Motor neuron (in vitro differentiated cells): Measurements from ENCODE around the gene SLC6A16. TPM values are rescaled to one million over a fixed set of nuclear protein-coding genes. Genes with fewer than 3 reads are reported as not detected.
"Not testable (repeated sequence)": the region's sequence is repeated elsewhere in the genome, so short reads cannot be mapped to it uniquely, and the experiment has no call there.

Source experiments
- ATAC-seq, 8 experiments: fragments of 200-7000 bp; cut with Tn5 transposase; replicated peaks in 6 of 8; 2 replicates each; pipeline ENCODE4 v1.8.0; 2021; ENCODE audit warnings: mild to moderate bottlenecking in 8 of 8, moderate library complexity in 8 of 8
- H3K27ac ChIP-seq, 2 donors: fragments of 250-450 bp; sonication (Bioruptor Pico); 2 replicates each; pipeline ENCODE4 v1.9.0; 2021; ENCODE audit warnings: antibody characterized with exemption in 2 of 2, mild to moderate bottlenecking in 2 of 2, moderate library complexity in 1 of 2
- H3K4me1 ChIP-seq, 2 donors: fragments of 250-450 bp; sonication (Bioruptor Pico); replicated peaks in 1 of 2; 2 replicates each; pipeline ENCODE4 v1.6.1; 2021; ENCODE audit warnings: antibody characterized with exemption in 2 of 2, mild to moderate bottlenecking in 2 of 2, moderate library complexity in 1 of 2
- H3K4me3 ChIP-seq, 5 donors: fragments of 250-450 bp; sonication (Bioruptor Pico); 2 replicates each; pipeline ENCODE4 v1.9.0; 2021; ENCODE audit warnings: antibody characterized with exemption in 5 of 5, mild to moderate bottlenecking in 5 of 5, moderate library complexity in 4 of 5
- WGBS, 10 experiments: fragments of 450-650 bp; shearing (Covaris generic); methylation state at CpG; one replicate each; pipeline ENCODE4 v1.0.0; 2022; 5-methylcytosine and 5-hydroxymethylcytosine counted together
- in situ Hi-C, 9 experiments: fragments of 400-800 bp; cut with MboI; loops; one replicate each; pipeline ENCODE4 v1.15.0; 2021; ENCODE audit warnings: low sequenced_read_pairs in 9 of 9, low pct_unique_long_range_greater_than_20kb in 2 of 9; ENCODE audit not compliant: unreplicated experiment in 9 of 9
- total RNA-seq, 8 experiments: library from RNA; unstranded; fragments of 300-600 nt; gene quantifications; 2 replicates each; pipeline versions ENCODE4 v1.2.3 to v1.2.4, GENCODE V29; 2022

The SLC6A16 gene
- total RNA-seq, 8 experiments from 2014 or later: 0.51 to 2.4 (median 1.1) TPM

DNA sequence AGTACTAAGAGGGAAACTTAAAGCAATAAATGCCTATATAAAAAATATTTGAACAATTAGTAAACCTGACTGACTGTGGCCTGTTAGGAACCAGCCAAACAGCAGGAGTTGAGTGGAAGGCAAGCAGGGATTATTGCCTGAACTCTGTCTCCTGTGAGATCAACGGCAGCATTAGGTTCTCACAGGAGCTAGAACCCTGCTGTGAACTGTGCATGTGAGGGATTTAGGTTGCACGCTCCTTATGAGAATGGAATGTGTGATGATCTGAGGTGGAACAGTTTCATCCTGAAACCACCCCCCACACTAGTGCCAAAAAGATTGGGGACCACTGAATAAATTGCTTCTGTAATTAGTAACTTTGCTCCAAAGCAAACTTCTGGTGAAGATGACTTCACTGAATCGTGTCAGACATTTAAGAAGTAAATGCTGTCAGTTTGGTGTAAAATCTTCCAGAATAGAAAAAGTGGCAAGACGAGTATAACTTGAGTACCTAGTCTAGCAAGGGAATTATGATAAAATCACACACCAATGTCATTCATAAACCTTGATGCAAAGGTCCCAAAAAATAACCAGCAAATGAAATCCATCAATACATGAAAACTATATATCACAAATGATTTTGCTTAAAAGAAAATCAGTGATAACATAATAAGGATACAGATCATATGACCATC lies 53.8 kb downstream of the SLC6A16 start:
- Histone ChIP-seq H3K4me3 (no peak overlapping the region), H3K4me1 (no peaks in the 10 kb centered on the region), H3K27ac (no peak overlapping the region)
- 13 to 90% (median 64%) methylated on average over 2 to 4 of the region's 4 CpGs for WGBS, 10 experiments
- no peak for ATAC-seq
- in situ Hi-C loops: no loop called here

DNA sequence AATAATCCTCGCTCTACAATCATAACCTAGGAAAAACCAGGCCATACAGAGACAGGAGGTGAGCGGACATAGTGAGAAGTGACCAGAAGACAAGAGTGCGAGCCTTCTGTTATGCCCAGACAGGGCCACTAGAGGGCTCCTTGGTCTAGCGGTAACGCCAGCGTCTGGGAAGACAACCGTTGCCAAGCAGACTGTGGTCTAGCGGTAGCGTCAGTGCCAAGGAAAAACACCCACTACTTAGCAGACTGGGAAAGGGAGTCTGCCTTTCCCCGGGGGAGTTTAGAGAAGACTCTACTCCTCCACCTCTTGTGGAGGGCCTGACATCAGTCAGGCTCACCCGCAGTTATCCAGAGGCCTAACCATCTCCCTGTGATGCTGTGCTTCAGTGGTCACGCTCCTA lies 58.6 kb downstream of the SLC6A16 start:
- ATAC-seq, H3K4me1 ChIP-seq, H3K4me3 ChIP-seq, in situ Hi-C loops, H3K27ac ChIP-seq: not testable (repeated sequence)
- WGBS, 10 experiments: 14 to 65% (median 33%) methylated on average over 1 to 8 of the region's 12 CpGs; no CpG with 5 or more reads in 3 of the 10 experiments

DNA sequence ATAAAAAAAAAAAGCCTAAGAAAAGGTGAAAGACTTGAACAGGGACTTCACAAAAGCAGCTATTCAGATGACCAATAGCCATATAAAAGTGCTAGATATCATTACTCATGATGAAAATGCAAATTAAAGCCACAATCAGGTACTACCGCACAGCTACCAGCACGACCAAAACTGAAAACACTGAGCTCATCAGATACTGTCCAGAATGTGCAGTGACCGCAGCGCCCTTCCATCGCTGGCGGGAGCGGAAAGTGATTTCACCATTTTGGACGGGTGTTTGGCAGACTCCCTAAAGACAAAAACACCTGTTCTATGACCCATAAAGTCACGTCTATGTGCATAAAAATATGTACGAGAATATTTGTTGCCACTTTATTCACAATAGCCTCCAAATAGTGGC lies 60.7 kb downstream of the SLC6A16 start:
- ATAC-seq: no peak
- H3K4me1 ChIP-seq: no peaks in the 10 kb centered on the region
- H3K4me3 ChIP-seq: no peak overlapping the region
- H3K27ac ChIP-seq: no peak overlapping the region
- in situ Hi-C loops: no loop called here
- 58 to 93% (median 83%) methylated on average over 2 to 10 of the region's 10 CpGs for WGBS, 10 experiments

DNA sequence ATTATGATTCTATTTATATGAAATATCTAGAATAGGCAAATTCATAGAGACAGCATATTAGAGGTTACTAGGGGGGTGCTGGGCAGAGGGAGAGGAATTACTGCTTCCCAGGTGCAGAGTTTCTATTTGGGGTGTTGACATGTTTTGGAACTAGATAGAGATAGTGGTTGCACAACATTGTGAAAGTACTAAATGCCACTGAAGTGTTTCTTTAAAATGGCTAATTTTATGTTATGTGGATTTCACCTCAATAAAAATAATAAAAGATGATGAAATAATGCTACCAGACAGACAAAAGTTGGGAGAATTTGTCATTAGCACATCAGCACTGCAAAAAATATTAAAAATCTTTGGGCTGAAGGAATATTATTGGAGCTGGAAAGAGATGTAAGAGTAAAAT lies 63.4 kb downstream of the SLC6A16 start:
- Histone ChIP-seq H3K4me1 (no peaks in the 10 kb centered on the region), H3K4me3 (no peak overlapping the region), H3K27ac (no peak overlapping the region)
- no peak for ATAC-seq
- in situ Hi-C loops: no loop called here

DNA sequence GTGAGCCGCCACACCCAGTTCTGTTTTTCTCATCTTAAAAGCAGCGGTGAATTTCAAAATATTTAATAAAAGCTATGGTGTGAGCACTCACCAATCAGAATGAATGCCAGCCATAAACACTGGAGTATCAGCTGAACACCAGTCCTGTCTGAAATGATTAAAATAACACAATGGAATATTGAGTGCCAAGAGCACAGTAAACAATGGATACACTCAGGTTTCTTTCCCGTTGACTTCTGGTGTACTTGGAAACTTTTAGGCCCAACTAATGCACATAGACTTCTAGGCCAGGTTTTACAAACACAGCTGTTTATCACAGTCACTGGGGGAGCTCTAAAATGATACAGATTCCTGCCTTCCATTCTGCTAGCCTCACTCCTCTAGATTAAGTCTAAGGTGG lies 68.3 kb downstream of the SLC6A16 start:
- no peaks in the 10 kb centered on the region for H3K4me1 ChIP-seq
- in situ Hi-C loops: no loop called here
- no peak overlapping the region for H3K27ac ChIP-seq
- whole genome bisulfite sequencing, 10 experiments: 14 to 93% (median 75%) methylated on average over 1 to 3 of the region's 3 CpGs; no CpG with 5 or more reads in 2 of the 10 experiments
- no peak for ATAC-seq
- H3K4me3 ChIP-seq: no peak overlapping the region

DNA sequence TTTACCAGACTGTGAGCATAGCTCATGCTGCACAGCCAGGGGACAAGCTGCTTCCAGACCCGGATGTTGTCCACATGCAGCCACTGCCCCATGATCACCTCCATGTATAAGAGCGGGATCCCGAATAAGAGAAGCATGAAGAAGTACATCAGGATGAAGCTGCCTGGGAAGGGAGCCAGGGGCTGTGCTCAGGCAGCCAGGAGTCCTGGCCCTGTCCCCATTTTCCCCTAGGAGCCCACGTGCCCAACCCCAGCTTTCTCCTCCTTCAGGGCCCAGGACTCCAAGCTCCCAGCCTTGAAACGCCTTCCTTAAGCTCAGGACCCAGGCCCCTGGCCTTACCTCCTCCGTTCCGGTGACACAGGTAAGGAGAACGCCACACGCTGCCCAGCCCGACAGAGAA lies 69.3 kb downstream of the SLC6A16 start:
- H3K4me1 ChIP-seq: no peaks in the 10 kb centered on the region
- no peak overlapping the region for H3K4me3 ChIP-seq
- WGBS, 10 experiments: 0 to 90% (median 68%) methylated on average over 1 to 5 of the region's 10 CpGs; no CpG with 5 or more reads in 4 of the 10 experiments
- ATAC-seq: no peak
- H3K27ac ChIP-seq: no peak overlapping the region
- in situ Hi-C loops: no loop called here

DNA sequence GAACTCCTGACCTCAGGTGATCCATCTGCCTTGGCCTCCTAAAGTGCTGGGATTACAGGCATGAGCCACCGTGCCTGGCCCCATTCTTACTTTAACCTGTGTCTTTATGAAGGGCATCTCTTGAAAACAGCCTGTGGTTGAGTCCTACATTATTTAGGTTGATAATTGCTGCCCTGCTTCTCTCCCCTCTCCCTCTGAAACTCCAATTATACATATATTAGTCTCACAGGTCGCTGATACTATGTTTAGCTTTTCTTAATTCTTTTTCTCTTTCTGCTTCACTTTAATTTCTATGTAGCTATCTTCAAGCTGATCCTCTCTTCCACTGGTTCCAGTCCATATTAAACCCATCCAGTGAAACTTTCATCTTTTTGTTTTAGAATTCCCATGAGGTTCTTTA lies 75.1 kb downstream of the SLC6A16 start:
- H3K27ac ChIP-seq: no peak overlapping the region
- H3K4me1 ChIP-seq: no peaks in the 10 kb centered on the region
- in situ Hi-C loops: no loop called here
- no peak for ATAC-seq
- H3K4me3 ChIP-seq: no peak overlapping the region
- WGBS, 10 experiments: 0 to 71% (median 50%) methylated on average over 1 to 2 of the region's 2 CpGs; no CpG with 5 or more reads in 1 of the 10 experiments

DNA sequence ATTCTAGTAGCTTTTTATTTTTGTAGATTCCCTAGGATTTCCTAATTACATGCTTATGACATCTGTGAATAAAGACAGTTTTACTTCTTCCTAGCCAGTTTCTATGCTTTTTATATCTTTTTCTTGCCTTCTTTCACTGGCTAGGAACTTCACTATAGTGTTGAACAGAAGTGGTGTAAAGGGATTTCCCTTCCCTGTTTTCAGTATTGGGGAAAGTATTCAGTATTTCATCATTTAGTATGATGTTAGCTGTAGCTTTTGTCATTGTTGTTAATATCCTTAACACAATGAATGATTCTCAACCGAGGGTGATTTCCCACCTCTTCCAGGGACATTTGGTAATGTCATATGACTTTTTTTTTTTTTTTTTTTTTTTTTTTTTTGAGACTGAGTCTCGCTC lies 77.3 kb downstream of the SLC6A16 start:
- in situ Hi-C loops: no loop called here
- Histone ChIP-seq H3K4me3 (no peak overlapping the region), H3K4me1 (no peaks in the 10 kb centered on the region), H3K27ac (no peak overlapping the region)
- no peak for ATAC-seq
- WGBS, 10 experiments: 0 to 83% (median 50%) methylated on average over 1 of the region's 2 CpGs; no CpG with 5 or more reads in 5 of the 10 experiments

DNA sequence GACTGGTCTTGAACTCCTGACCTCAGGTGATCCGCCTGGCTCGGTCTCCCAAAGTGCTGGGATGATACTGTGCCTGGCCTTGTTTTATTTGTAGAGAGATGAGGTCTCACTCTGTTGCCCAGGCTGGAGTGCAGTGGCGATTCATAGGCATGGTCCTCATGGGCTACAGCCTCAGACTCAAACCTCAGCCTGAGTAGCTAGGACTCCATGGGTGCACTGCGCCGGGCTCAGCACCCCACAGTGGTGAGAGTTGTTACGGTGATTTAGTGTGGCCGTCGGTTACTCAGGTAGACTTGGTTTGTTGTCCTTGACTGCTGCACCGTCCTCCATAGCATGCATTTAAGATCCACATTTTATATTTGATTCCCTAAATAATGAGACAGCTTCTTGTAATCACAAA lies 80.7 kb downstream of the SLC6A16 start:
- in situ Hi-C loops: no loop called here
- Histone ChIP-seq H3K4me1 (no peaks in the 10 kb centered on the region), H3K4me3 (no peak overlapping the region), H3K27ac (no peak overlapping the region)
- no peak for ATAC-seq
- WGBS, 10 experiments: 69 to 100% (median 96%) methylated on average over 1 to 4 of the region's 9 CpGs; no CpG with 5 or more reads in 1 of the 10 experiments

DNA sequence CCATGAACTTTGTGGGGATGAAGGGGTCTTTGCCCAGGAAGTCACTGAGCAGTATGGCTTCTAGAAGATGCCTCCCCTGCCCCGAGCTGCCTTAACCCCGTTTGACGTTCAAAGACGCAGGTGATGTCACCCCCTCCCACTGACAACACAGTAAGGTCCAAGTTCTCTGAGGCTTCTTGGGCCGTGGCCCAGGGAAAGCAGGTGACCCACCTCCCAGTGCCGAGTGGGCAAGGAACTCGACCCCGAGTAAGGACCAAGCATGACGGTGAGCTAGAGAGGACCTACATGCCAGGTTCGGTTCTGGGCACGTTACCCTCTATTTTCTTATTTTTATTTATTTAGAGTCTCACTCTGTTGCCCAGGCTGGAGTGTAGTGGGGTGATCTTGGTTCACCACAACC lies 81.3 kb downstream of the SLC6A16 start:
- Histone ChIP-seq H3K4me3 (no peak overlapping the region), H3K27ac (no peak overlapping the region), H3K4me1 (no peaks in the 10 kb centered on the region)
- ATAC-seq: no peak
- WGBS, 10 experiments: 40 to 86% (median 61%) methylated on average over 1 to 10 of the region's 11 CpGs; no CpG with 5 or more reads in 5 of the 10 experiments
- in situ Hi-C loops: no loop called here

DNA sequence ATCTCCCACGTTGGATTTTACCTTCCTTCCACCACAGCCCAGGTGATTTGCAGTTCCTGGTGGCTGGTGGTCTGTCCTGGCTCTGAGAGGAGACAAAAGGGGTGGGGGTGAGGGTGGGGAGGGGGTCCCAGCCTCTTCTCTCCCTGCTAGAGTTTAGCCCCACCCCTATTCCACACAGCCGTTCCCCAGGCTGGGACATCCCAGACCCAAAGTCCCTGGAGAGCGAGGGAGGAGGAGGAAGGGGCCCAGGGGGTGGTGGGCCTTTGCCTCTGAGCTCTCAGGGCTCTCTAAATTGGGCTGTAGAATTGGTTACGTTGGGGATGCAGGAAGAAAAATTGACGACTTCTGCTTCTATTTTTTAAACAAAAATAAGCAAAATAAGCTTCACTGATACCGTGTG lies 81.9 kb downstream of the SLC6A16 start:
- in situ Hi-C loops: no loop called here
- no peak for ATAC-seq
- H3K4me3 ChIP-seq: no peak overlapping the region
- H3K27ac ChIP-seq: no peak overlapping the region
- H3K4me1 ChIP-seq: no peaks in the 10 kb centered on the region
- WGBS, 10 experiments: 23 to 80% (median 46%) methylated on average over 1 to 3 of the region's 6 CpGs; no CpG with 5 or more reads in 3 of the 10 experiments

DNA sequence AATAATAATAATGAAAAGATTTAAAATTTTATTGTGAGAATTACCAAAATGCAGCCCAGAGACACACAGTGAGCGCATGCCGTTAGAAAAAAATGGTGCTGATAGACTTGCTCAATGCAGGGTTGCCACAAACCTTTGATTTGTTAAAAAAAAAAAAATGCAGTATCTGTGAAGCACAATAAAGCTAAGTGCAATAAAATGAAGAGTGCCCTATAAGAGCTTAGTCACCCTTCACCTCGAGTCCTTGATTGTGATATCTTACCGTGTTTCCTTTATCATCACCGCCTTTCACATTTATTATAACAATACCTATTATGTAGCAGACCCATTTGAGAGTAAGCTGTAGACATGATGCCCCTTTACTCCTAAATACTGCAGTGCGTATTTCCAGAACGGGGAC lies 83.2 kb downstream of the SLC6A16 start:
- Histone ChIP-seq H3K4me1 (no peaks in the 10 kb centered on the region), H3K4me3 (no peak overlapping the region), H3K27ac (no peak overlapping the region)
- WGBS, 10 experiments: 79 to 98% (median 85%) methylated on average over 3 to 7 of the region's 7 CpGs
- no peak for ATAC-seq
- in situ Hi-C loops: no loop called here
